GM21515 (cell line): ENCODE measurements around the gene JMJD4.

ENCODE experiments used
- ATAC-seq: cut with Tn5 transposase; IDR thresholded peaks from one replicate; pipeline ENCODE4 v1.9.1; 2021; ENCODE audit not compliant: unreplicated experiment

JMJD4 gene

GRCh38 chr1:227769047-227769935 is 34.2 kb upstream of the JMJD4 start:
- ATAC-seq, result no peak

- no peak for ATAC-seq
These were observed 33.5 kb upstream of the JMJD4 start for GRCh38 chr1:227768640-227769039.

- ATAC-seq, result no peak
These were observed 33.0 kb upstream of the JMJD4 start for GRCh38 chr1:227768125-227768439.

- ATAC-seq, result no peak
These were observed 32.5 kb upstream of the JMJD4 start for GRCh38 chr1:227767401-227768124.

- no peak for ATAC-seq
These were observed 31.7 kb upstream of the JMJD4 start for GRCh38 chr1:227766653-227767277.

- no peak for ATAC-seq
These were observed 31.0 kb upstream of the JMJD4 start for GRCh38 chr1:227766015-227766634.

GRCh38 chr1:227765261-227766014 is 30.3 kb upstream of the JMJD4 start:
- no peak for ATAC-seq

GRCh38 chr1:227764019-227764391 is 28.9 kb upstream of the JMJD4 start:
- no peak for ATAC-seq

- ATAC-seq, result no peak
These were observed 28.3 kb upstream of the JMJD4 start for GRCh38 chr1:227763246-227764018.

GRCh38 chr1:227762231-227762911 is 27.3 kb upstream of the JMJD4 start:
- ATAC-seq, result peak; percentile 77

- no peak for ATAC-seq
These were observed 26.6 kb upstream of the JMJD4 start for GRCh38 chr1:227761621-227762230.

GRCh38 chr1:227760377-227760776 is 25.3 kb upstream of the JMJD4 start:
- no peak for ATAC-seq

- no peak for ATAC-seq
These were observed 24.5 kb upstream of the JMJD4 start for GRCh38 chr1:227759341-227760300.

- no peak for ATAC-seq
These were observed 23.3 kb upstream of the JMJD4 start for GRCh38 chr1:227758366-227758765.

- ATAC-seq, result no peak
These were observed 22.7 kb upstream of the JMJD4 start for GRCh38 chr1:227757781-227758180.

GRCh38 chr1:227756172-227756959 is 21.3 kb upstream of the JMJD4 start:
- ATAC-seq, result no peak

GRCh38 chr1:227754958-227755357 is 19.9 kb upstream of the JMJD4 start:
- ATAC-seq, result no peak
